AG08395 (cell line): ENCODE results near the gene SLU7.
"Not testable (repeated sequence)": the region's sequence is repeated elsewhere in the genome, so short reads cannot be mapped to it uniquely, and the experiment has no call there.

Experiments used
- DNase-seq: peaks from one replicate; pipeline ENCODE4 v3.0.0; 2012; ENCODE audit warnings: mixed read lengths, low spot score

The SLU7 gene

DNA sequence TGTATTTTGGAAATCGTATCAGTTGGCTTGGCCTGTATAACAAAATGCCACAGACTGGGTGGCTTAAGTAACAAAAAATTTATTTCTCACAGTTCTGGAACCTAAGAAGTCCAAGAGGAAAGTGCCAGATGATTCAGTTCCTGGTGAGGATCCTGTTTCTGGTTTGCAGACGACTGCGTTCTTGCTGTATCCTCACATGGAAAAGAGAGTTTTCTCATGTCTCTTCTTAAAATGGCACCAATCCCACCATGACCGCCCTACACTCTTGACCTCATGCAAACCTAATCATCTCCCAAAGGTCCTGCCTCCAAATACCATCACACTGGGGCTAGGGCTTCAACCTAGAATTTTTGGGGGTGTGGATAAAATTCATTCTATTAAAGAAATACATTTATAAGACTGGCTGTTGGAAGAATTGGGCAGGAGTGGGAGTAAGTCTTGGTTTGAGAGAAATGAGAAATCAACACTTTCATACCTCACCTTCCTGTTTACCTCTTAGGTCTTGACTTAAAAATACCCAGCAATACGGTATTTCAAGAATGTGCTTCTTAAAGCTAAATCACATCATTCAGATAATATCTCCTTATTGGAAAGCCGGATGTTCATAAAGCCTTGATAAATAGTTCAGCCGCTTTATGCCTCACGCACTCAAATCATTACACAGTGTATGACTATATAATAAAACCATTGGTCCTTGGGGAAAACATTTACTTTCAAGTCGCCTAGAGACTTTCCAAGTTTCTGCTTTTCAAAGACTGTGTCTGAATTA, 31.5 kb upstream of the SLU7 start:
- no peak for DNase-seq

DNA sequence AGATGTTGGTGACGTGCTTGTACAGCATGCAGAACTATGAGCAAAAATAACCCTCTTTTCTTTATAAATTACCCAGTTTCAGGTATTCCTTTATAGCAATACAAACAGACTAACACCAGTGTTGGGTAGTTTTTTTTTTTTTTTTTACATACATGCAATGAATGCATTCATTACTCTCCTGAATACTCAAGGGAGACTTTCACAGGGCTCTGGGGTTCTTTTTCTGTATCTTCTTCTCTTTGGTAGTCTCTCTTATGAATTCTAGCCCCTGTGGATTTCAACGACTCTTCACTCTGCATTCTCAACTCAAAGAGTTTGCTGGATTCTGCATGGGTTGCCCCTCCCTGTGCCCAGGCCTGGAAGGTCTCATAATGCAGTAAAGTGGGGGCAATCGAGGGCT, 30.6 kb upstream of the SLU7 start:
- DNase-seq, result no peak

- DNase-seq, result no peak
These were observed 30.0 kb upstream of the SLU7 start for GRCh38 chr5:160448886-160449285.

- no peak for DNase-seq
These were observed 26.9 kb upstream of the SLU7 start for GRCh38 chr5:160445751-160446150.

GRCh38 chr5:160445132-160445531, 26.3 kb upstream of the SLU7 start:
- no peak for DNase-seq

GRCh38 chr5:160444407-160444806, 25.5 kb upstream of the SLU7 start:
- no peak for DNase-seq

GRCh38 chr5:160442824-160443431, 24.0 kb upstream of the SLU7 start:
- DNase-seq, result no peak

GRCh38 chr5:160441311-160441781, 22.5 kb upstream of the SLU7 start:
- DNase-seq, result no peak

- DNase-seq, result peak; percentile 89
These were observed 20.3 kb upstream of the SLU7 start for GRCh38 chr5:160439205-160439600.

- peak; percentile 77 for DNase-seq
These were observed 19.7 kb upstream of the SLU7 start for GRCh38 chr5:160438316-160439204.

DNA sequence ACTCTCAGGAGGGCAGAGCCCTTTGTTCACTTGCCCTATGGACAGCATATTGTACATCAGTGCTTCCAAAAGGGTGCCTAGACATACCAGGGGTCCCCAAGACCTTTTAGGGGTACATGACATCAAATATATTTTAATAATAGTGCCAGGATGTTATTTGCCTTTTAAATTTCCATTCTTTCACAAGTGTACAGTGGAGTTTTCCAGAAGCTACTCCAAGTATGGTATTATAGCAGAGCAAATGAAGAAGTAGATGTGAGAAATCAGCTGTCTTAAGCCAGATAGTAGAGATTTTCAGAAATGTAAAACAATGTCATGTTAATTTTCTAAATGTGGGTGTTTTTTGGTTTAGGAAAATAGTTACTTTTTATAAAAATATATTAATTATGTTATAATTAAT, 18.4 kb upstream of the SLU7 start:
- DNase-seq, result no peak

DNA sequence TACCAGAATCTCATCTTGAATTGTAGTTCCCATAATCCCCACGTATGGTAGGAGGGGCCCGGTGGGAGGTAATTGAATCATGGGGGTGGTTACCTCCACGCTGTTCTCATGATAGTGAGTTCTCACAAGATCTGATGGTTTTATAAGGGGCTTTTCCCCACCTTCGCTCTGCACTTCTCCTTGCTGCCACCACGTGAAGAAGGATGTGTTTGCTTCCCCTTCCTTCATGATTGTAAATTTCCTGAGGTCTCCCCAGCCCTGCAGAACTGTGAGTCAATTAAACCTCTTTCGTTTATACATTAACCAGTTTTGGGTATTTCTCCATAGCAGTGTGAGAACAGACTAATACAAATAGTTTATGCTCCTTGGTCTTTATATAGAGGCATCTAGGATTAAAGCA, 17.8 kb upstream of the SLU7 start:
- not testable (repeated sequence) for DNase-seq

DNA sequence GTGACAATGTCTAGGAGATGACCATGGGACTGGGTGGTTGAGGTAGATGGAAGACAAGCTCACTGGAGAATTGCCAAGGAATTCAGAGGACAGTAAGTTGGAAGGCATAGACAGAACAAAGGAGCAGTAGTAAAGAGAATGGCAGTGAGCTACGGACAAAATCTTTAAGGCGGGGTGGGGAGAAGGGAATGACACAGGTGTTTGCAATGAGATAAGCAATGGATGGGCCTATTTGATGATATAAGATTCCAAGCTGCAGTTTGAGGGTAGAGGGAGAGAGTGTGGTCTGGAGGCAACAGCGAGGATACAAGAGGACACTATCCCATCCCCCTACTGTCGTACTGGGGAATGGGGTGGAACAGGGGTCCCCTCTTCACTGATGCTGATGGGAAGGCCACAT, 17.1 kb upstream of the SLU7 start:
- no peak for DNase-seq

- DNase-seq, result no peak
These were observed 16.7 kb upstream of the SLU7 start for GRCh38 chr5:160435532-160435931.

DNA sequence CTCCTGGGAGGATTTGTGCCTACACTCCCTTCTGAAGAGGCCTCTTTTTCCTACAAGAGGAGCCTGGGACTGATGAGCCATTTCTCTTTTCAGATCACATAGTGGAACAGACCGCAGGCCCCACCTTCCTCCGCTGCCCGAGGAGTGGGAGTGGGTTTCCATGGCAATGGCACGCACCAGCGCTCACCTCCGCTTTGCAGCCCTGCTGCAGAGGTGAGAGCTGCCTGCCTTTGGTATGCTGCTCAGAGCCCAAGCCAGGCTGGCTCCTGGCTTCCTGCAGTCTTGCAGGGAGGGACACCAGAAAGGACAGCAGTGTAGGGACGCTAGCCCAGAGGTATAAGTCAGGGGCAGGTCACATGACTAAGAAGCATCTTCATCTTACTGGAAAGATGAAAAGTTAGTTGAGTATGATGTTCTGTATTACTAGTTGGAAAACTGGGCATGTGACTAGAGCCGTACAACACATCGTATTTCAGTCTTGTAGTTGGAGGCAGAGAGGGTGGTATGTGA, 15.2 kb upstream of the SLU7 start:
- DNase-seq, result no peak

- no peak for DNase-seq
These were observed 13.9 kb upstream of the SLU7 start for GRCh38 chr5:160432787-160433186.

DNA sequence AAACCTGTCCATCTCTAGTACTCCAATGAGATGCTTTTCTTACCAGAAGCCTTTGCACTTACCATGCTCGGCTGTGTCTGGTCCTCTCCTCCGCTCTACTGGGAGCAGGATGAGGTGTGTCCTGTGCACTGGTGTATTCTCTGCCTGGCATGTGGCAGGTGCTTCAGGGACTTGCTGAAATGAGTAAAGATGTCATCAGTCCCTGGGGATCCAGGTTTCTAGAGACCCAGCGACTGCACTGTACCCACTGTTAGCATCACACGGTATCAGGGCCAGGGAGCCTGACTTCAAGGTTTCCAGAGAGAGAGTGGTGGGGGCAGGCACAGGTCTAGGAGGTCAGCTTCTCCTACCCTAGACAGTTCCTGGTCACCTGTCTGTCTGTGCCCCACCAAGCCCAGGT, 13.3 kb upstream of the SLU7 start:
- no peak for DNase-seq

GRCh38 chr5:160427607-160428006, 8.7 kb upstream of the SLU7 start:
- DNase-seq, result no peak

DNA sequence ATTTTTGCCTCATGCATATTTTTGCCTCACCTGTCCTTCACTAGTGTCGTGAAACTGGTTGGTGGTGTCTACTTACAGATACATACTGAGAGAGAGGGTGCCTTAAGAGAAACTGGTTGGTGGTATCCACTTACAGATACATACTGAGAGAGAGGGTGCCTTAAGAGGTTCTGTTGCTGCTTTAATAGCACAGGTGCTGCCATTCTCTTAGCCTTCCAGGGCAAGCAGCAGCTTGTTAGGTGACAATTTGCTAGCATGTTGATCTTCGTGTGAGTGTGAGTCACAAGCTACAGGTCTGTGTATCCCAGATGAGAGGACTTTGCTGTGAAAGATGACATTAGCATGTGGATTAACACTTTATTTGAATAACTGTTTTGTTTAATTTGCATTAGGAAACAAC, 4.2 kb upstream of the SLU7 start:
- DNase-seq, result no peak

DNA sequence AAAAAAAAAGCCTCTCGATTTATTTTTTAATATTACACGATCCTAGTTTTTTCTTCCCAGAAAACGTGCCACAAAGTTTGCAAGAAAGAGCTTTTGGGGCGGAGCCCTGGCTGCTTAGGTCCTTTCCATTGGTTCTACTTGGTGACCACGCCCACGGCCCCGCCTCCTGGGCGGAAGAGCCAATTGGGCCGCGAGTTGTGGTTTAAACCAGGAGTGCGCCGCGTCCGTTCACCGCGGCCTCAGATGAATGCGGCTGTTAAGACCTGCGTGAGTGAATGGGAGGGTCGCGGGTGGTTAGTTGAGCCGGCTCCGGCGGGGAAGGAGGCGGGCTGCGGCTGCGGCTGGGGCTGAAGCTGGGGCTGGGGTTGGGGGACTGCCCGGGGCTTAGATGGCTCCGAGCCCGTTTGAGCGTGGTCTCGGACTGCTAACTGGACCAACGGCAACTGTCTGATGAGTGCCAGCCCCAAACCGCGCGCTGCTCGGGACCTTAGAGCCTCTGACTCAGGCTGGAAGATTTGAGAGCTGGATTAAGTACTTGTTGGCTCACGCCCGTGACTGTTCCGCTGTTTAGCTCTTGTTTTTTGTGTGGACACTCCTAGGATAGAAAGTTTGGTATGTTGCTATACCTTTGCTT, 2.9 kb upstream of the SLU7 start, which contains the start of gene PTTG1:
PTTG1 (plus strand) TSS at position 231 of the 634 bp plus-strand sequence. CDS start 458 bp downstream, outside the sequence.
- DNase-seq, result peak; percentile 93

DNA sequence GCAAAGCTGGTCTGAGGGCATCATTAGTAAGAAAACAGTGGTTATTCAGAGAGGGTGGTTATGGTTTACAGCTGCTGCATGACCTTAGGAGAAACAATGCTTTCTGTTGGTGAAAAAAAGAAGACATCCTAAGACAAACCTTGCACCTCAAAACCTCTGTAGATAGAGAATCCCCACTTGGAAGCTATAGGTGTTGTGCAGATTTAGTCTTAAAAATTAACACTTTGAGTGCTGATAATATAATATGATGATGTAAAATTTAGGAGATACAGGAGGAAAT, 1.4 kb upstream of the SLU7 start:
- no peak for DNase-seq
